Gastrocnemius medialis (tissue), 4 donors: ENCODE data around the gene SLC6A2. TPM values are rescaled to one million over a fixed set of nuclear protein-coding genes. Genes with fewer than 3 reads are reported as not detected.

ENCODE experiments used
- ATAC-seq, 2 donors: fragments of 150-250 bp; one replicate each; pipeline ENCODE4 v1.9.1; 2016
- DNase-seq, 2 donors: peaks; one replicate each; pipeline ENCODE4 v3.0.0-alpha.2; 2019
- H3K27ac ChIP-seq, 4 donors: fragments of 200-600 bp; sonication (generic); 1 replicate in 1 of 4; 2 replicates in 3 of 4; pipeline ENCODE4 v1.5.1; 2016 to 2018; ENCODE audit warnings: mild to moderate bottlenecking in 2 of 4, moderate library complexity in 1 of 4
- H3K27me3 ChIP-seq, 3 donors: fragments of 200-600 bp; sonication (generic) in 2 of 3; 1 replicate in 1 of 3; 2 replicates in 2 of 3; pipeline versions ENCODE4 v1.5.1 to v1.6.0; 2016 to 2019; ENCODE audit warnings: mild to moderate bottlenecking in 1 of 3, moderate library complexity in 1 of 3
- H3K36me3 ChIP-seq, 2 donors: fragments of 200-600 bp; sonication (generic) in 1 of 2; one replicate each; pipeline ENCODE4 v1.5.1; 2017 to 2018
- H3K4me1 ChIP-seq, 2 donors: fragments of 200-600 bp; sonication (generic) in 1 of 2; one replicate each; pipeline ENCODE4 v1.5.1; 2016 to 2017; ENCODE audit warnings: mild to moderate bottlenecking in 2 of 2
- H3K4me3 ChIP-seq, 4 donors: fragments of 200-600 bp; sonication (generic) in 3 of 4; 1 replicate in 1 of 4; 2 replicates in 3 of 4; pipeline ENCODE4 v1.5.1; 2016 to 2019; ENCODE audit warnings: mild to moderate bottlenecking in 2 of 4
- H3K9me3 ChIP-seq, 3 donors: fragments of 200-600 bp; sonication (generic) in 2 of 3; 1 replicate in 1 of 3; 2 replicates in 2 of 3; pipeline ENCODE4 v1.5.1; 2016 to 2019
- CTCF ChIP-seq, 5 experiments: fragments of 450-650 bp in 3 of 5; fragments of 200-600 bp in 2 of 5; sonication (generic) in 2 of 5; IDR thresholded peaks in 4 of 5; conservative IDR thresholded peaks in 1 of 5; 1 replicate in 4 of 5; 2 replicates in 1 of 5; pipeline ENCODE4 v1.5.1; 2016 to 2019; ENCODE audit warnings: antibody characterized with exemption in 5 of 5, mild to moderate bottlenecking in 3 of 5, moderate library complexity in 3 of 5
- POLR2A ChIP-seq, 2 donors: fragments of 450-650 bp; IDR thresholded peaks; one replicate each; pipeline ENCODE4 v1.6.1; 2017; ENCODE audit warnings: antibody characterized with exemption in 2 of 2, mild to moderate bottlenecking in 2 of 2, moderate library complexity in 2 of 2
- in situ Hi-C, 4 donors: fragments of 200-750 bp; cut with MboI; loops; one replicate each; pipeline versions ENCODE4 v1.15.0 to v1.8.0; 2017; ENCODE audit warnings: low sequenced_read_pairs in 4 of 4
- intact Hi-C: fragments of 100-400 bp; cut with DNase I; formaldehyde crosslinking; loops from one replicate; pipeline ENCODE4 v1.15.1; 2023; ENCODE audit warnings: low total_unique reads
- total RNA-seq, 4 donors: library from RNA; depleted of rRNA; stranded (reverse); fragments of >200 nt; gene quantifications; one replicate each; pipeline versions ENCODE4 v1.1.0 to v1.2.3, GENCODE V29; 2016

SLC6A2 gene
- total RNA-seq, 4 donors from 2014 or later = not detected

DNA sequence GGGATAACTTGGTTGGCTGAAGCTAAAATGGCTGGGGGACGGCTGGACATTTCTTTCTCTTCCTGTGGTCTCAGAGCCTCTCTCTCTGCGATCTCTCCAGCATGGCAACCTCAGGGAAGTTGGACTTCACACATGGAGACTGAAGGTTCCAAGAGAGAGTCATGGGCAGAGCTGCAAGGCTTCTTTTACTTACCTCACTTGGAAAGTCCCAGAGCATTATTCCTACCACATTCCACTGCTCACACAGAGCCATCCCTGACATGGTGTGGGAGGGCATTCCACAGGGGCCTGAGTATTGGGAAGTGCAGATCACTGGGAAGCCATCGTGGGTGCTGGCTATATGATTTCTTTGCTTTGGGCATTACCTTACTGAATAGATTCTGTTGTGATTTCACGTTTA is 9.8 kb upstream of the SLC6A2 start:
- peaks cover 0 to 3% (median 0%) of the 10 kb centered on the region in 3 donors for H3K27me3 ChIP-seq
- intact Hi-C loops = no loop called here
- TF ChIP-seq CTCF (IDR thresholded peaks at IDR 0.05 in 4 of 5, conservative IDR thresholded peaks at IDR 0.05 in 1 of 5) (no peak), POLR2A (IDR thresholded peaks at IDR 0.05) (no peak)

DNA sequence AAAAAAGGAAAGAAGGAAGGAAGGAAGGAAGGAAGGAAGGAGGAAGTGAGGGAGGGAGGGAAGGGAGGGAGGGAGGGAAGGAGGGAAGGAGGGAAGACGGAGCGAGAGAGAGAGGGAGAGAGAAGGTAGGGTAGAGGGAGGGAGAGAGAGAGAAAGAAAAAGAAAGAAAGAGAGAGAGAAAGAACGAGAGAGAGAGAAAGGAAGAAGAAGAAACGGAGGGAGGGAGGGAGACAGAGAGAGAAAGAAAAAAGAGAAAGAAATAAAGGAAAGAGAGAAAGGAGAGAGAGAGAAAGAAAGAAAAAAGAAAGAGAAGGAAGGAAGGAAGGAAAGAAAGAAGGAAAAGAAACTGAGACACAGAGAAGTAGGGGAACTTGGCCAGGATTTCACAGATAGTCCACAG is 8.4 kb upstream of the SLC6A2 start:
- Histone ChIP-seq H3K4me1 (no peaks in the 10 kb centered on the region), H3K36me3 (no peaks in the 10 kb centered on the region), H3K9me3 (no peaks in the 10 kb centered on the region), H3K27me3 (peaks cover 0 to 4% (median 3%) of the 10 kb centered on the region in 3 donors), H3K27ac (no peak overlapping the region), H3K4me3 (no peak overlapping the region)
- in situ Hi-C loops (no loop called here), intact Hi-C loops (no loop called here)
- TF ChIP-seq POLR2A (IDR thresholded peaks at IDR 0.05) (no peak), CTCF (IDR thresholded peaks at IDR 0.05 in 4 of 5, conservative IDR thresholded peaks at IDR 0.05 in 1 of 5) (no peak)
- no peak for ATAC-seq
- no peak for DNase-seq

More for the DNA sequence above, 9.8 kb upstream of the SLC6A2 start:
- in situ Hi-C loops = no loop called here
- Histone ChIP-seq H3K4me1 (no peaks in the 10 kb centered on the region), H3K9me3 (no peaks in the 10 kb centered on the region), H3K36me3 (no peaks in the 10 kb centered on the region), H3K4me3 (no peak overlapping the region), H3K27ac (no peak overlapping the region)
- no peak for ATAC-seq
- no peak for DNase-seq

GRCh38 chr16:55647798-55648197 is 8.0 kb upstream of the SLC6A2 start:
- Histone ChIP-seq H3K27ac (no peak overlapping the region), H3K4me1 (no peaks in the 10 kb centered on the region), H3K9me3 (no peaks in the 10 kb centered on the region), H3K27me3 (peaks cover 0 to 4% (median 3%) of the 10 kb centered on the region in 3 donors), H3K4me3 (no peak overlapping the region), H3K36me3 (no peaks in the 10 kb centered on the region)
- no peak for TF ChIP-seq POLR2A (IDR thresholded peaks at IDR 0.05)
- TF ChIP-seq CTCF (IDR thresholded peaks at IDR 0.05 in 4 of 5, conservative IDR thresholded peaks at IDR 0.05 in 1 of 5) = no peak
- in situ Hi-C loops = no loop called here
- intact Hi-C loops = no loop called here
- DNase-seq (no peak), ATAC-seq (no peak)

- intact Hi-C loops = no loop called here
- no peak for TF ChIP-seq CTCF (IDR thresholded peaks at IDR 0.05 in 4 of 5, conservative IDR thresholded peaks at IDR 0.05 in 1 of 5)
- no peak for TF ChIP-seq POLR2A (IDR thresholded peaks at IDR 0.05)
- H3K27me3 ChIP-seq = peaks cover 18 to 41% (median 23%) of the 10 kb centered on the region in 3 donors
These were observed 3.7 kb upstream of the SLC6A2 start for GRCh38 chr16:55651841-55652824.

More at GRCh38 chr16:55651841-55652824, 3.7 kb upstream of the SLC6A2 start:
- Histone ChIP-seq H3K9me3 (no peaks in the 10 kb centered on the region), H3K36me3 (no peaks in the 10 kb centered on the region), H3K4me1 (no peaks in the 10 kb centered on the region), H3K27ac (no peak overlapping the region), H3K4me3 (no peak overlapping the region)
- ATAC-seq (no peak), DNase-seq (no peak)
- in situ Hi-C loops = loop anchor here in 1 of 4 donors (10.0 kb wide), 1 partner anchor 53 kb away; no protein-coding TSS in a partner anchor
